ENCODE measurements around the gene PDPN. TPM values are rescaled to one million over a fixed set of nuclear protein-coding genes. Genes with fewer than 3 reads are reported as not detected.
A peak's percentile ranks its signal among the peaks of the same experiment; 100 is the strongest.
"Not testable (repeated sequence)": the region's sequence is repeated elsewhere in the genome, so short reads cannot be mapped to it uniquely, and the experiment has no call there.

The PDPN gene, protein sequence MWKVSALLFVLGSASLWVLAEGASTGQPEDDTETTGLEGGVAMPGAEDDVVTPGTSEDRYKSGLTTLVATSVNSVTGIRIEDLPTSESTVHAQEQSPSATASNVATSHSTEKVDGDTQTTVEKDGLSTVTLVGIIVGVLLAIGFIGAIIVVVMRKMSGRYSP
- 18.3 TPM for total RNA-seq (ENCODE audit: insufficient read depth, low replicate concordance)

DNA sequence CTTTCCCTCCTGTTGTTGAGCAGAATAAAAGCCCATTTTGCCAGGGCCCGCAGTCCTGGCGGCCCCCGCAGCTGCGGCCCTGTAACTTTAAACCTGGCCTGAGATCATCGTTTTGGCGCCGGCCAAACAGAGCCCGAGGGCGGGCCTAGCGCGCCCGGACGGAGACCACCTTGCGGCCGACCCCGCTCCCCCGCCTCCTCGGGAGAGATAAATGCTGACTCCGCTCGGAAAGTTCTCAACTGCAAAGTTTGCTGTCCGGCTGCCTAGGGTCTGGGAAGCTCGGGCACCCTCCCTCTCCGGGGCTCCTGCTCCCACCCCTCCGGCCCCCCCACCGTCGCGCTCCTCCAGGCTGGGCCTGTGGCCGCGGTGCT, at the start of gene PDPN:
Gene PDPN, plus strand, starts transcription at position 238 of the 371 bp plus-strand sequence. CDS start 202 bp downstream, outside the sequence.
- DNase-seq (ENCODE audit: low spot score) = peak; percentile 75

DNA sequence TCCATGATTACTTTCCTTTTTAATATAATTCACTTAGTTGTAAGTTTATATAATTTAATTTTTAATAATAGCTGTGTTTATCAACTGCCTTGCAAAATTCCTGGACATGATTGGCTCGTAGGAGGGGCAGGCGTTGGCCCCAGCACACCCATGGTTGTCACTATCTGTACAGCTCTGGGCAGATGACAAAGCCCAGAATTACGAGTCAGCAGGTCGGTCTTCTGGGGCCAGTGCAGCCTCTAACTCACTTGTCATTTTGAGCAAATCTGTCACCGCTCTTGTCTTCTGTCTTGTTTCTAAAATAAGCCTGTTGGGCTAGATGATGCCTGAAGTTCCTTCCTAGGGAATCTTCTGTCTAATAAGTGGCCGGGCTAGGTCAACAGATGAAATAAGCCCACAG, 48.4 kb upstream of the PDPN start:
- DNase-seq (ENCODE audit: low spot score) = no peak

DNA sequence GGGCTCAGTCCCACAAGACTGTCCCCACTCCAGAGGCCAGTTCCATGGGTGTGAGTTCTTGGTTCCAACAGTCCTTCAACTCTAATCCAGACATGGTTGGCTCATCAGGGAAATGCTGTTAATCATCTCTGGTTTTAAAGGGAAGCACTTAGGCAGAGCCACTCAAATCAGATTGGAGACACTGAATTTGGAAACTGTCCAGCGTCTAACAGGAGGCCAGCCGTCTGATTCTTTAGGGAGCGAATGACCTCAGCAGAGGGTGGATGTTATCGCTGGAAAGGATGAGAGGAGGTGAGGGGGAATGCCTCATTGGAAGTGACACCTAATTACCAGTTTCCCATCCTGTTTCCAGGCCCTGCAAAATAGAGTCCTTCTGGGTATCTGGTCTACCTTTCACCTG, 47.1 kb upstream of the PDPN start:
- DNase-seq (ENCODE audit: low spot score) = no peak

DNA sequence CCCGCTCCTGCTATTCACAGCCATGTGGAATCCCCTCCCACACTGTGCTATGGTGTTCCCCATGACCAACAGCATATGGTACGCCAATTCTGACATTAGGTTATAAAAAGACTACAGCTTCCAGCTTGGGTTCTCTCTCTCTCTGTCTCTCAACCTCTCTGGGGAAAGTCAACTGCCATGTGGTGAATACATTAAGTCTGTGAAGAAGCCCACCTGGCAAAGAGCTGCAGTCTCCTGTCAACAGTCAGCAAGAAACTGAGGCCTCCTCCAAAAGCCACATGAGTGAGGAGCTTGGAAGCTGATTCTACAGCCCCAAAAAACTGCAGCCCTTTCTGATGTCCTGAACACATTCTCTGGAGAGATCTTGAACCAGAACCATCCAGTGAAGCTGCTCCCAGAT, 44.8 kb upstream of the PDPN start:
- no peak for DNase-seq (ENCODE audit: low spot score)

DNA sequence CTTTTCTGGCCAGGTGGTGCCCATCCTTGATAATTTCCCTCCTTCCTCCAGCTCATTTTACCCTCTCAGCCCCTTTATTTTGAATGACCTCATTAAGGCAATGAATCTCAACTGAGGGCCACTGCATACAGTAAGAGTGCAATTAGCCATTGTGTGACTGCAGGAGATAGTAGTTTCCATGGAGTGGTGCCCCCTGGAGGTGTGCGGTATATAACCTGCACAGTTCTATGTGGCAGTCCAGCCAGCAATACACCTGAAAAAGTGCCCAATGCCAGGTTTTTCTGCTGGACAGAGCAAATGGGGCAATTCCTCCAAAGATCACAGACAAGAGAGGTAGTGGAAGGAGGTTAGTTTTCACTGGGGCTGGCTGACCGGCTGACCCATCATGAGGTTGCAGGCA, 43.9 kb upstream of the PDPN start:
- no peak for DNase-seq (ENCODE audit: low spot score)

DNA sequence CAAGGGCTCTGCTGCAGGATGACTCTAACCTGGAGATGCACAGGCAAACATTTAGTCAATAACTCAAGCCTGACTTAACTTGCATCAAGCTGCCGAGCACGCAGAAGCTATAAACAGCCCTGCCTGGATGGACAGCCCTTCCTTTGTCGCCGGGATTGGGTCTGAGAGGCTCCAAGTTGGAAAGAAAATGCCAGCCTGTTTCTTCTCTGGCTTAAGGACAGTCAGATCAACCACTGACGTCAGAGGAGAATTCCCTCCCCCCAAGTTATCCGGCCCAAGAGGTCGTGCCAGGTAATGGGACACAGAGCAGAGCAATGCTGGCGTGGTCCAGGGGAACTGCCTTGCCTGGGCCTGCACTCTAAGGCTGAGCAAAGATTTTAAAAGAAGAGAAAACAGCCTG, 42.8 kb upstream of the PDPN start:
- peak; percentile 48 for DNase-seq (ENCODE audit: low spot score)

DNA sequence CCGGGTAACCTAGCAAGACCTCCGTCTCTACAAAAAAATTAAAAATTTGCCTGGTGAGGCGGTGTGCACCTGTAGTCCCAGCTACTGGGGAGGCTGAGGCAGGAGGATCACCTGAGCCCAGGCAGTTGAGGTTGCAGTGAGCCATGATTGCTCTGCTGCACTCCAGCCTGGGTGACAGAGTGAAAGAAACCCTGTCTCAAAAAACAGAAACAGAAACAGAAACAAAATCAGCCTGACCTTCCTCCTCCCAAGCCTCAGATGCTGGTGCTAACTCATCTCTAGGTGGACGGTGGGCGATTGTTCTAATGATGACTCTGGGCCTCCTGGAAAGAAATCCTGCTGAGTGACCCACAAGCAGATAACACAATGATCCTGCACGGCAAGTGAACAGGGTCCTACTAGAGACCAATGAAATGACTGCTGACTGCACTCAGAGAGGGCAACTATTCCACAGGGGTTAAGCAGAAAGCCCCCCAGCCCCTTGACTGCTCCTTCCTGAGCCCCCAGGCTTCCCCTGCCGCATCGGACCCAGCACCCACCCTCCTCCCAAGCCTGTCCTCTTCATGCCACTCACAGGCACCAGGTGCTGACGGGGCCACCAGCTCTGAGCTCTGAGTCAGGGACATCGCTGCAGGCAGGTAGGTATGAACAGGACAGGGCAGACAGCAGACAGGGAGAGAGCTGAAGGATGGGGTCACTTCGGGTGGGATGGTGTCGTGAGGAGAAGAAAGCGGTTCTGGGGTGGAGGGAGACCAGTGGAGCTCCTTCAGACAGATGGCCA, 42.0 kb upstream of the PDPN start:
- no peak for DNase-seq (ENCODE audit: low spot score)

DNA sequence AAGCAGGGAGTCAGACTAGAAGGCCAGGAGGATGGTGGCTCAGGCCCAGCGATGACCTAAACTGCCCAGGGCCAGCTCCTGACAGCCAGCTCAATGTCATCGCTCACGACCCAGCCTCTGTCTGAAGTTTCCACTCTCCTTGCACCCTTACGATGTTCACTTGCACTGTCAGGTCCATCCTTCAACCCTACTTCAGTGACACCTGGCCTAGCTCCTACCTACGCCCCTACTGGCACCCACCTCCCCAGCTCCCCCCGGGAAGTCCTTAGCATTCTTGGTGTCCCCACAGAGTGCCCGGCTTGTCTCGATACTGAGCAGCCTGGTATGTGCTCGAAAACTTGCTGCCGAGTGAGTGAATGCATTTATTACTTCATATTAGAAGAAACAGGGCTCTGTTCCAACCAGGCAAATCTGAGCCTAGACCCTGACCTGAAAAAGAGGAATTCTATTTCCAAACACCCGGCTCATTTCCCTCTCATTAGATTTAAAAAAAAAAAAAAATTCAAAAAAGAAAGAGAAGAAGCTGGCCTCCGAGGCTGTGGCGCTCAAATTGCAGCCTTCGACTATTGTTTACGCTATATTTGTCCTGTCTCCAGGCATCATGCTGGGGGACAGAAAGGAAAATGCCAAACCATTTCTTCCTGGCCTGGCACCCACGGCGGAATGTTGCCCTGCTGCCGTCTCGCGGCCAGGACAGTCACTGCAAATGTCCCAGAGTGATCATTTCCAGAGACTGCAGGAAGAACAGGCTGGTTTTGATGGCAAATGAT, 40.0 kb upstream of the PDPN start:
- DNase-seq (ENCODE audit: low spot score) = peak; percentile 29

DNA sequence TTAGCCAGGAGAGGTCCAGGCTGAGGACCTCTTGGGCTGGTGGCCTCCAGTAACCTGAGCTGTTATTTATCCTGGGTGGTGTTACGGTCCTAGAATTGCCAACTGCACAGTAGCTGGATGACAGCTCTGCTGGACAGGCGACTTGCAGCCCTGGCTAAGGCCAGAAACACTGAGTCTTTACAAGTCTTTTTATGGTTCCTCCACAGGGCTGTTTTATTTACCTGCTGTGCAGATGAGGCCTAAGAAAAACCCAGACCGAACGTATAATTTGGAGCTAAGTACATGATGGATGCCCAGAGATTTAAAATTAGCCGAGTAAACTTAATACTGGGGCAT, 39.4 kb upstream of the PDPN start:
- no peak for DNase-seq (ENCODE audit: low spot score)

DNA sequence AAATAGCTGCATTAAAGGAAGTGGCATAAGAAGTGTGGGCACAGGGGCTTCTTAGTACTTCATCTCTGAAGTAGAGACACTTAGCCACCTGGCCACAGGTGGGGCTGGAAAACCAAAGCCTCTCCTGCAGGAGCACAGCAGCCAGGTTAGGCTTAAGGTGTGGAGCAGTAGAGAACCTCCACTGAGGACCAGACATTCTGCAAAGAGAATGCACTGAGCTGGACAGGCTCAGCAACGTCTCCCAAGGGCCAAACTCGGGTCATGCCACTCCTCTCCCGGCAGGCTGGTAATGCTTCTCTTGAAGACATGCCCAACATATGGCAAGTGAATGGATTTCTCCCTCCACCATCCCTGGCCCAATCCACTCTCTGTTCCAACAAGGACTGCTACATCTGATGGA, 36.8 kb upstream of the PDPN start:
- DNase-seq (ENCODE audit: low spot score) = no peak

DNA sequence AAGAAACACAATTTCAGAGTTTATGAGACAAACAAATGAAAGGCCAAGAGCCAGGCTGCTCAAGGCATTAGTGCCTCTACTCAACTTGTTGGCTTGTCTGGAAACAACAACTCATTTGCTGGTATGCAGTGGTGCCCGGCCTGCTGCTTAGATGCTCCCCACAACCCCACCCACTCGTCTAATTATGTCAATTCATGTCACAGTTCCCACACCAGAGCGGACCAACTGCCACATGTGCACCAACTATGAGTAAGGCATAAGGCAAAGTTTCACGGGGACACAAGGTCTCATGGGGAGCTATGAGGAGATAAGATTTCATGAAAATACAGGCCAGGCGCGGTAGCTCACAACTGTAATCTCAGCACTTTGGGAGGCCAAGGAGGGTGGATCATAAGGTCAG, 35.4 kb upstream of the PDPN start:
- DNase-seq (ENCODE audit: low spot score) = no peak

DNA sequence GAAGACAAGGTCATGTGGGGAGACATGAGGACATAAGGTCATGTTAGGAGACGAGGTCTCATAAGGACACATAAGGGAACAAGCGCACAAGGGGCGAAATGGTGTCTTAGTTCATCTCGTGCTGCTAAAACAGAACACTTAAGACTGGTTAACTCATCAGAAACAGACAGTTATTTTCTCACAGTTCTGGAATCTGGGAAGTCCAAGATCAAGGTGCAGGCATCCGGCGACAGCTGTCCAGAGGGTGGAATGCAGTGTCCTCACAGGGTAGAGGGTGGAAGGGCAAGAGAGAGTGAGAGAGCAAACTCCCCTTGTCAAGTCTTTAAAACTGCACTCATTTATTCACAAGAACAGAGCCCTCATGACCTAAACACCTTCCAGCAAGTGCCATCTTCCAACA, 34.6 kb upstream of the PDPN start:
- no peak for DNase-seq (ENCODE audit: low spot score)

DNA sequence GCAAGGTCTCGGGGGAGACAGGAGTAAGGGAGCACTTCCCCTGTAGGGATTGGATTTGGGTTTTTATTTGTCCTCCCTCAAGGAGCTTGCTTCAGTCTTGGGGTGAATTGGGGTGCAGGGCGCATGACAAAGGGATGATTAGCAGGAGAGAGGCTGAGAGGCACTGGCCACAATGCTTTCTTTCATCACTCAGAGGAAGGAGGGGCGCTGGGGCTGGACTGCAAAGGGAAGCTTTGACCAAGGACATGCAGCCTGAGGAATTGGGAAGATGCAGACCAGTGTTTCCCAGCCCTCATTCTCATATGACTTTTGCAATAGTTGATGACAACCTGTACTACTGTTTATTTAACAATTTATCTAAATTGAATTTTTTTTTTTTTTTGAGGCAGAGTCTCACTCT, 34.1 kb upstream of the PDPN start:
- no peak for DNase-seq (ENCODE audit: low spot score)

DNA sequence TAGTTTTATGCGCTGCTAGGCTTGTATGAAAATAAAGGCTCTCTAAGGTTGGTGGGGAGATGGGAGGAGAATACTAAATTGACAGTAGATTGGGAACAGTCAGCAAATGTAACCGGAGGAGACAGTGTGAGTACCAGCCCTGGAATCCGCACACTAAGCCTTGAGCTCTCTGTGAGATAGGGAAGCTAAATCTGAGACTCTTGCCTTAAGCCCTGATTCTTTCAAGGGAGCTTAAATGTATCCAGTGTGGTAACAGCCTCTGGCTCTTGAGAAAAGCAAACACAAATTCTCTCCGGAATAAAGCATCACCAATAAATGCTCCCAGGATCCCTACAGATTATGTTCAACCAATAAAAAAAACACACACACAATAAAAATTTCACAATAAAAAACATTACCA, 33.0 kb upstream of the PDPN start:
- DNase-seq (ENCODE audit: low spot score) = peak; percentile 98

DNA sequence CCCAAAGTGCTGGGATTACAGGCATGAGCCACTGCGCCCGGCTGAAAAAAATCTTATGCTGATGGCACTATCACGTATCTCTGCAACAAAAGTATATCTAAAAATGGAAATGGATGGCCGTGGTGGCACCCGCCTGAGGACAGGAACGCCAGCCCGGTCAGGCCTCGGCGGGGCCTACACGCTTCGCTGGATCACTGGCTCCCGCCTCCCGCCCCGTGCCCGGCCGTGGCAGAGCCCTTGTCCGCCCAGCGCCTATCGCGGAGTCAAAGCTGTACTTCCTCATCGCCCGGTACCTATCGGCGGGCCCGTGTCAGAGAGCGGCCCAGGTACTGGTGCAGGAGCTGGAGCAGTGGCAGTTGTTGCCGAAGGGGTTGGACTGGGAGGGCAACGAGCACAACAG, 28.8 kb upstream of the PDPN start:
- DNase-seq (ENCODE audit: low spot score) = no peak

DNA sequence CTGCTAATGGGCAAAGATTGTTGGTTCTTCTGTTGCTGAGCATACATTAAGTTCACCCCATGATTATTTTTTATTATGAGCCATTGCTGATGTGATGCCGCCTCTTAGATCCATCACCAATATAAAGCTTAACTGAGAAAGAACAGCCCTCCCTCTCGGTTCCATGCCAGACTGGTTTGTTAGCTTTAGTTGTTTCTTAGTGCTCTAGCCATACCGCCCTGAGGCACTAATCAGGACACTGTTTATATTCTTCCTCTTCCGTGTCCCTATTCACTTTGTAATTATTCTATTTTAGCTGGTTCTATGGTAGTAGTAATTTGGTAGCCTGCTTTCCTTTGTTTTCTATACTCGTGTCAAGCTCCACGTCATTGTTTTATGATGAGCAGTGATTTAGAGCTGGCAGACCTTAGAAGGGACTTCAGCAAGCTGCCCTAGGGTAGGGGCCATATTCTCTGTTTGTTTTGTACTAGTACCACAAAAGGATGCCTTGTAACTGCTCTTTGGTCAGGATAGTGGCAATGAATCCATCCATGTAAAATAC, 27.3 kb upstream of the PDPN start:
- DNase-seq (ENCODE audit: low spot score) = no peak

DNA sequence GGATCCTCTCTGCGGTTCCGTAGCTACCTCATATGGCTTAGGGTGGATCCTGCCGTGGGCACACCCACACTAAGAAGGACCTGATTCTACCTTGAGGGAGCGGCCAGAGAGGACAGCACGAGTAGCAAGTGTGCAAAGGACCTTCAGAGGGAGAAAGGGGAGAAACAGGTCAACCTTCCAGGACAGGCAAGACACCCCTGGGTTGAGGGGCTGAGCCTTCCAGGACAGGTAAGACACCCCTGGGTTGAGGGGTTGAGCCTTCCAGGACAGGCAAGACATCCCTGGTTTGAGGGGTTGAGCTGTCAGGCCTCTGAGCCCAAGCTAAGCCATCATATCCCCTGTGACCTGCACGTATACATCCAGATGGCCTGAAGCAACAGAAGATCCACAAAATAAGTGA, 23.1 kb upstream of the PDPN start:
- DNase-seq (ENCODE audit: low spot score) = no peak

DNA sequence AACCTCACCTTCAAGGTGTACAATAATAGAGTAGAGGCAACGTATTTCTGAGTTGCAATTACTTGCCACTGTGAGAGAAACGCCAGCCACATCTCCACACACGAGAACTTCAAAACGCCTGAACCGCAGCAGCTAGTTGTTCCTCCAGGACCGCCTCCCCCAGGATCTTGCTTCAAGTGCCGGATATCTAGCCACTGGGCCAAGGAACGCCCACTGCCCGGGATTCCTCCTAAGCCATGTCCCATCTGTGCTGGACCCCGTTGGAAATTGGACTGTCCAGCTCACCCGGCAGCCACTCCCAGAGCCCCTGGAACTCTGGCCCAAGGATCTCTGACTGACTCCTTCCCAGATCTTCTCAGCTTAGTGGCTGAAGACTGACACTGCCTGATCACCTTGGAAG, 20.7 kb upstream of the PDPN start:
- DNase-seq (ENCODE audit: low spot score) = not testable (repeated sequence)

DNA sequence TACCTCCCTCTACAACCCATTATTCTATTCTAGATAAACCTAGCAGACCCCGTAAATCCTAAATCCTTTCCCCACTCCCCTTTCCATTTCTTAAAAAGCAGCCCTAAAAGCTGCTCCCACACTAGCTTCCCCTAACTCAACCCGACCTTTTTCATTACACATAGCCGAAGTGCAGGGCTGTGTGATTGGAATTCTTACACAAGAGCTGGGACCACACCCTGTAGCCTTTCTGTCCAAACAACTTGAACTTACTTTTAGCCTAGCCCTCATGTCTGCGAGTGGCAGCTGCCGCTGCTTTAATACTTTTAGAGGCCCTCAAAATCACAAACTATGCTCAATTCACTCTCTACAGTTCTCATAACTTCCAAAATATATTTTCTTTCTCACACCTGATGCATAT, 19.6 kb upstream of the PDPN start:
- DNase-seq (ENCODE audit: low spot score) = no peak

DNA sequence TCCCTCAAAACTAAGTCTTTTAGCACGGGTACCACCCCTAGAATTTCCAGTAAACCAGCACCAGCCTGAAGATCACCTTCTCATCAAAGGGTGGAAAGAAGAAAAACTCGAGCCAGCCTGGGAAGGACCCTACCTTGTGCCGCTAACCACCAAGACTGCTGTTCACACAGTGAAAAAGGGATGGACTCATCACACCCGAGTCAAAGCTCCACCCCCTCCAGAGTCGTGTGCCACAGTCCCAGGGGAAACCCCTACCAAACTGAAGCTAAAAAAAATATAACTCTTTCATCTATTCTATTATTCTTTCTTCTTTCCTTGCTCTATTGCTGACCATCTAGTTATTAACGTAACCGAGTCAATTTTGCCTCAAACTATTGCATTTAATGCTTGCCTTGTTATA, 13.2 kb upstream of the PDPN start:
- DNase-seq (ENCODE audit: low spot score) = not testable (repeated sequence)

DNA sequence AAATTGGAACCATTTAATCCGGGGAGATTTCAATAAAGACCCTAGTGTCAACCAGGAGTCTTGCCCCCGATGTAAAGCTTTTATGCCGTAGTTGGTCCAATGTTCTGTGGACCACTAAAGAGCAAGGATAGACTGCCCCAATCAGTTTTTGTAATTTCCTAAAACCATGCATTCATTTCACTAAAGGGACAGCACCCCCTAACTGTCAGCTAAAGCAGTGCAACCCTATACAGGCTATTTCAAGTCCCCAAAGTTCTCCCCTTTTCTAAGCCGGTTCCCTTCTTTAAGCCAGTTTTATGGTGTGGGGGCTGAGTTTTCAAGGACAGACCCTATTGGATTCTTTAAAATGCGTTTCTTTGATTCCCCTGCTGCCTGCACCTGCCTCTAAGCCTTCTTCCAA, 12.7 kb upstream of the PDPN start:
- DNase-seq (ENCODE audit: low spot score) = no peak

DNA sequence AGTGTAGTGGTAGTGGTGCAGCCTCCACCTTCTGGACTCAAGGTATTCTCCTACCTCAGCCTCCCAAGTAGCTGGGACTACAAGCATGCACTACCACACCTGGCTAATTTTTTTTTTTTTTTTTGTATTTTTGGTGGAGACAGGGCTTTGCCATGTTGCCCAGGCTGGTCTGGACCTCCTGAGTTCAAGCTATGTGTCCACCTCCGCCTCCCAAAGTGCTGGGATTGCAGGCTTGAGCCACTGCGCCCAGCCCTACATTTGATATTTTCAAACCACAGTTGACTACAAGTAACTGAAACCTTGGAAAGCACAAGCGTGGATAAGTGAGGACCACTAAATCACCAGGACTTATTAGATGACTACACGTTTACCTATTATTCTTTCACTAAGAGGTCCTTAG, 10.0 kb upstream of the PDPN start:
- DNase-seq (ENCODE audit: low spot score) = no peak

DNA sequence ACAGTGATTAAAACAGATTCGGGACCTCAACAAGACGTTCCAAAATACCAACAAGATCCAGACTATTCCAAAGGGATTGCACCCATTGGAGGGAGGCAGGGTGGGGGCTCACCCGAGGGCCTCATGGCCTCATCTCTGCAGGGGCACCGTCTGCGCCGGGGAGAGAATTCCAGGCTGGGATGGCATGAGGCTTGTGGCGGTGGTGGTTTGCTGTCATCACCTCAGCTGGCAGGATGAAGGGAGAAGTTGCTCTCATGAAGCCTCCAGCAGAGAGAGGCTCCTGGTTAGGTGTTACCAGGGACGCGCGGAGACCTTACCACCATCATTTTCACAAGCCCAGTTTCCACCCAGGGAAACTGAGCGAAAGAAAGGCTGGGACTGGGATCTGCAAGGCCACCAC, 6.7 kb upstream of the PDPN start:
- DNase-seq (ENCODE audit: low spot score) = no peak

Measured in umbilical cord (tissue), 2 donors.